Endothelial cell of umbilical vein (primary cell): ENCODE data around the gene RPS27L. TPM values are rescaled to one million over a fixed set of nuclear protein-coding genes. Genes with fewer than 3 reads are reported as not detected.

Source experiments
- BruUV-seq: library from RNA; stranded (reverse); fragments of 400-500 nt; replicated peaks from 2 replicates; lab custom pipeline; 2021; lab: Mats Ljungman, UMichigan
- CTCF ChIA-PET: fragments of 300-600, 350-600 bp; sonication (Branson Sonifier 250); formaldehyde crosslinking; loops from one replicate; lab custom pipeline; 2021; ENCODE audit warnings: antibody characterized with exemption, inconsistent platforms; lab: Charles Lee
- POLR2A ChIA-PET: fragments of 300-600, 350-600 bp; sonication (Branson Sonifier 250); formaldehyde crosslinking; loops from one replicate; lab custom pipeline; 2021; ENCODE audit warnings: antibody characterized with exemption, inconsistent platforms; lab: Charles Lee
- DNase-seq: peaks from one replicate; pipeline ENCODE4 v3.0.0-alpha.2; 2011; ENCODE audit warnings: low read depth, low spot score
- FAIRE-seq: peaks from 2 replicates; lab custom pipeline; 2011; peaks lifted over from hg19 to GRCh38; lab: Jason Lieb, UNC
- H2AFZ ChIP-seq: 2 replicates; pipeline ENCODE4 v1.6.0; 2012; ENCODE audit warnings: low read depth, low read length, control low read depth, inconsistent platforms
- H3K27ac ChIP-seq: 2 replicates; pipeline ENCODE4 v1.5.1; 2011; ENCODE audit warnings: low read depth, mild to moderate bottlenecking, control low read depth, low read length, moderate library complexity; ENCODE audit not compliant: insufficient read depth
- H3K27me3 ChIP-seq, 2 experiments: 2 replicates each; pipeline versions ENCODE4 v1.6.0 to v1.6.1; 2011; ENCODE audit warnings: low read length in 2 of 2, mixed read lengths in 1 of 2; ENCODE audit not compliant: control insufficient read depth in 2 of 2, insufficient read depth in 2 of 2
- H3K36me3 ChIP-seq, 2 experiments: 2 replicates in 1 of 2; 3 replicates in 1 of 2; pipeline ENCODE4 v1.5.1; 2011; ENCODE audit warnings: low read length in 2 of 2, mild to moderate bottlenecking in 1 of 2, moderate library complexity in 1 of 2; ENCODE audit not compliant: control insufficient read depth in 2 of 2, insufficient read depth in 2 of 2; ENCODE audit errors: extremely low read depth in 1 of 2
- H3K4me1 ChIP-seq: 3 replicates; pipeline ENCODE4 v1.5.1; 2011; ENCODE audit warnings: mild to moderate bottlenecking, low read length; ENCODE audit not compliant: control insufficient read depth, insufficient read depth; ENCODE audit errors: extremely low read depth
- H3K4me2 ChIP-seq: 2 replicates; pipeline ENCODE4 v1.6.1; 2011; ENCODE audit warnings: low read length, control low read depth, mixed read lengths; ENCODE audit not compliant: insufficient read depth
- H3K4me3 ChIP-seq, 3 experiments: fragments of 200-600 bp in 1 of 3; sonication (generic), shearing (Covaris generic) in 1 of 3; replicated peaks in 1 of 3; 2 replicates each; pipeline ENCODE4 v1.5.1; 2011 to 2016; ENCODE audit warnings: control low read depth in 3 of 3, low read length in 3 of 3, mild to moderate bottlenecking in 2 of 3, inconsistent platforms in 1 of 3, low read depth in 1 of 3, moderate library complexity in 1 of 3; ENCODE audit not compliant: insufficient read depth in 1 of 3
- H3K79me2 ChIP-seq: 2 replicates; pipeline ENCODE4 v1.6.0; 2012; ENCODE audit warnings: low read length, inconsistent platforms; ENCODE audit not compliant: control insufficient read depth, insufficient read depth
- H3K9ac ChIP-seq: replicated peaks from 2 replicates; pipeline ENCODE3; 2011; ENCODE audit warnings: low read length, control low read depth; ENCODE audit not compliant: insufficient read depth; ENCODE audit errors: extremely low read depth
- H3K9me1 ChIP-seq: replicated peaks from 3 replicates; pipeline ENCODE4 v1.6.0; 2011; ENCODE audit warnings: mild to moderate bottlenecking, low read length; ENCODE audit not compliant: control insufficient read depth, insufficient read depth; ENCODE audit errors: extremely low read depth
- H3K9me3 ChIP-seq: replicated peaks from 2 replicates; pipeline ENCODE4 v1.5.1; 2012; ENCODE audit warnings: low read length, inconsistent platforms; ENCODE audit not compliant: control insufficient read depth, insufficient read depth
- H4K20me1 ChIP-seq: replicated peaks from 2 replicates; pipeline ENCODE3; 2011; ENCODE audit warnings: mild to moderate bottlenecking, low read length; ENCODE audit not compliant: control insufficient read depth, insufficient read depth; ENCODE audit errors: extremely low read depth
- FOS ChIP-seq: IDR thresholded peaks from 2 replicates; pipeline ENCODE4 v1.6.1; 2011; ENCODE audit warnings: mild to moderate bottlenecking, low read length, moderate library complexity, borderline replicate concordance; ENCODE audit not compliant: insufficient read depth
- JUN ChIP-seq: IDR thresholded peaks from 2 replicates; pipeline ENCODE4 v1.6.1; 2011; ENCODE audit warnings: borderline replicate concordance, low read depth; ENCODE audit not compliant: insufficient read length, insufficient read depth
- MYC ChIP-seq: IDR thresholded peaks from one replicate; pipeline ENCODE4 v1.6.1; 2011; ENCODE audit warnings: mild to moderate bottlenecking, low read depth, low read length
- POLR2AphosphoS5 ChIP-seq: IDR thresholded peaks from 2 replicates; pipeline ENCODE4 v1.6.1; 2012; ENCODE audit warnings: low read depth, mild to moderate bottlenecking, control low read depth, low read length, moderate library complexity; ENCODE audit not compliant: insufficient read depth
- dilution Hi-C: fragments of 300-500 bp; cut with MboI; formaldehyde crosslinking; loops from one replicate; pipeline ENCODE4 v1.15.0; 2019; ENCODE audit warnings: low sequenced_read_pairs; ENCODE audit not compliant: extremely low pct_ligation_motif_present
- intact Hi-C: fragments of 100-400 bp; cut with micrococcal nuclease; formaldehyde crosslinking; loops from one replicate; pipeline ENCODE4 v1.10.0; 2022
- polyA plus RNA-seq, 4 experiments: library from polyadenylated mRNA; depleted of rRNA in 3 of 4; stranded (reverse) in 3 of 4; unstranded in 1 of 4; fragments of >200 nt; gene quantifications; 2 replicates each; pipeline versions ENCODE4 v1.2.1 to v1.2.3, GENCODE V29; 2011 to 2012; ENCODE audit warnings: missing spikeins in 1 of 4
- total RNA-seq: library from RNA; stranded (reverse); gene quantifications from 2 replicates; pipeline ENCODE4 v1.2.3, GENCODE V29; 2021
- TF ChIP-seq, protein P1 (sequence below), 2 donors: IDR thresholded peaks; 1 replicate in 1 of 2; 2 replicates in 1 of 2; pipeline ENCODE4 v1.5.1; 2011; ENCODE audit warnings: low read length in 2 of 2, mild to moderate bottlenecking in 2 of 2, moderate library complexity in 2 of 2, control low read depth in 1 of 2, inconsistent platforms in 1 of 2, low read depth in 1 of 2; ENCODE audit not compliant: insufficient read depth in 1 of 2; ENCODE audit errors: extremely low read depth in 1 of 2
- TF ChIP-seq, protein P2 (sequence below): IDR thresholded peaks from 2 replicates; pipeline ENCODE4 v1.6.1; 2011; ENCODE audit not compliant: insufficient read depth, insufficient read length

RPS27L gene
- total and polyA plus RNA-seq, 2 donors (not counting 3 experiments of a cell fraction or from before 2014, with no cell fraction given), result 163 to 345 TPM

DNA sequence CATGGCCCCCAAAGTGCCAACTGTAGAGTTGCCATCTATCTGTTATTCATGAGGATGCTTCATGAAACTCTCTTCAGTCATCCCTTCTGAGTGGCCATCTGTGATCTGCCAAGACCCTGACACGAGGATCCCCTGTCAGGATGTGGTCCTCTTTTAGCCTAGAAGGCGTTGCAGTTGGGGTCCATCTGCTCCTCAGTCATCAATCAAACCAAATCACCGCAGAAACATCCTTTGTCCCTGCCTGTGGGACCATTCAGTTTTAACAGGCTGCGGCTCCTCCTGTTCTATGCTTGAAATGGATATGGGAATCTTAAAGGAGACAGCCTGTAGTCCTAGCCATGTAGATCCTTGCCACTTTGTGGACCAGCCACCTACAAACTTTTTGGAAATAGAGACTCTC lies 5.9 kb upstream of the RPS27L start:
- DNase-seq (no peak), FAIRE-seq (no peak)
- H3K4me1 ChIP-seq, result no peaks in the 10 kb centered on the region
- CTCF ChIA-PET, result no interaction called here
- H3K9ac ChIP-seq, result no peak overlapping the region
- no peaks in the 10 kb centered on the region for H3K79me2 ChIP-seq
- no peaks in the 10 kb centered on the region for H3K36me3 ChIP-seq
- H3K4me3 ChIP-seq, result no peak overlapping the region
- no TSS peak for BruUV-seq
- H3K4me2 ChIP-seq, result no peak overlapping the region
- H3K9me1 ChIP-seq, result no peaks in the 10 kb centered on the region
- POLR2A ChIA-PET, result no interaction called here
- TF ChIP-seq, protein P1, sequence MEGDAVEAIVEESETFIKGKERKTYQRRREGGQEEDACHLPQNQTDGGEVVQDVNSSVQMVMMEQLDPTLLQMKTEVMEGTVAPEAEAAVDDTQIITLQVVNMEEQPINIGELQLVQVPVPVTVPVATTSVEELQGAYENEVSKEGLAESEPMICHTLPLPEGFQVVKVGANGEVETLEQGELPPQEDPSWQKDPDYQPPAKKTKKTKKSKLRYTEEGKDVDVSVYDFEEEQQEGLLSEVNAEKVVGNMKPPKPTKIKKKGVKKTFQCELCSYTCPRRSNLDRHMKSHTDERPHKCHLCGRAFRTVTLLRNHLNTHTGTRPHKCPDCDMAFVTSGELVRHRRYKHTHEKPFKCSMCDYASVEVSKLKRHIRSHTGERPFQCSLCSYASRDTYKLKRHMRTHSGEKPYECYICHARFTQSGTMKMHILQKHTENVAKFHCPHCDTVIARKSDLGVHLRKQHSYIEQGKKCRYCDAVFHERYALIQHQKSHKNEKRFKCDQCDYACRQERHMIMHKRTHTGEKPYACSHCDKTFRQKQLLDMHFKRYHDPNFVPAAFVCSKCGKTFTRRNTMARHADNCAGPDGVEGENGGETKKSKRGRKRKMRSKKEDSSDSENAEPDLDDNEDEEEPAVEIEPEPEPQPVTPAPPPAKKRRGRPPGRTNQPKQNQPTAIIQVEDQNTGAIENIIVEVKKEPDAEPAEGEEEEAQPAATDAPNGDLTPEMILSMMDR (IDR thresholded peaks at IDR 0.05; ENCODE audit: extremely low read depth in 1 of 2, insufficient read depth in 1 of 2, low read depth in 1 of 2, low read length in 2 of 2), result no peak
- TF ChIP-seq FOS (no peak), JUN (no peak), POLR2AphosphoS5 (no peak), MYC (no peak)
- TF ChIP-seq, protein P2, sequence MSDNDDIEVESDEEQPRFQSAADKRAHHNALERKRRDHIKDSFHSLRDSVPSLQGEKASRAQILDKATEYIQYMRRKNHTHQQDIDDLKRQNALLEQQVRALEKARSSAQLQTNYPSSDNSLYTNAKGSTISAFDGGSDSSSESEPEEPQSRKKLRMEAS, result no peak
- H3K9me3 ChIP-seq, result no peaks in the 10 kb centered on the region
- intact Hi-C loops, result no loop called here
- no peaks in the 10 kb centered on the region for H3K27me3 ChIP-seq
- H3K27ac ChIP-seq, result no peak overlapping the region
- no peaks in the 10 kb centered on the region for H4K20me1 ChIP-seq
- H2AFZ ChIP-seq, result no peak overlapping the region
- dilution Hi-C loops, result no loop called here

DNA sequence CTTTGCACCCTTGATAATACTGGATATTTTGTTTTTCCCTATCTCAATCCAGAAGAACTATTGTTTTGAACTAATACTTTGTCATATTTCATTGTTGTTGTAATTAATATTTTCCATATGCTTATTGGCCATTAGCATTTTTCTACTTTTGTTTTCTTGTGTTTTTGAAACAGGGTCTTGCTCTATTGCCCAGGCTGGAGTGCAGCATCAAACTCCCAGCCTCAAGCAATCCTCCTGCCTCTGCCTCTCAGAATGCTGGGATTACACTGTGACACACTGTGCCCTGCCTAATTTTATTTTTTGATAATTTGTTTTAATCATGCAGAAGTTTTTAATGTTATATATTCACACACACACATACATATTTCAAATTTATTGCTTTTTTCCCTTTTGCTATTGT lies 3.4 kb upstream of the RPS27L start:
- peaks cover 4% of the 10 kb centered on the region for H3K4me1 ChIP-seq
- ChIA-PET CTCF (no interaction called here), POLR2A (no interaction called here)
- no peaks in the 10 kb centered on the region for H4K20me1 ChIP-seq
- FAIRE-seq (no peak), DNase-seq (no peak)
- TF ChIP-seq, protein P2, result no peak
- H3K4me2 ChIP-seq, result no peak overlapping the region
- H3K9me3 ChIP-seq, result no peaks in the 10 kb centered on the region
- H3K27me3 ChIP-seq, result no peaks in the 10 kb centered on the region
- intact Hi-C loops (no loop called here), dilution Hi-C loops (no loop called here)
- peaks cover 15% of the 10 kb centered on the region for H3K79me2 ChIP-seq
- no TSS peak for BruUV-seq
- no peak overlapping the region for H3K4me3 ChIP-seq
- no peak overlapping the region for H3K9ac ChIP-seq
- H3K36me3 ChIP-seq, result no peaks in the 10 kb centered on the region
- H3K27ac ChIP-seq, result no peak overlapping the region
- H3K9me1 ChIP-seq, result no peaks in the 10 kb centered on the region
- no peak overlapping the region for H2AFZ ChIP-seq
